GM21381 (cell line): Measurements from ENCODE around the gene NFIB.

ENCODE experiments used
- ATAC-seq: cut with Tn5 transposase; IDR thresholded peaks from one replicate; pipeline ENCODE4 v1.9.1; 2021; ENCODE audit warnings: mild to moderate bottlenecking, moderate library complexity; ENCODE audit not compliant: unreplicated experiment

NFIB gene

DNA sequence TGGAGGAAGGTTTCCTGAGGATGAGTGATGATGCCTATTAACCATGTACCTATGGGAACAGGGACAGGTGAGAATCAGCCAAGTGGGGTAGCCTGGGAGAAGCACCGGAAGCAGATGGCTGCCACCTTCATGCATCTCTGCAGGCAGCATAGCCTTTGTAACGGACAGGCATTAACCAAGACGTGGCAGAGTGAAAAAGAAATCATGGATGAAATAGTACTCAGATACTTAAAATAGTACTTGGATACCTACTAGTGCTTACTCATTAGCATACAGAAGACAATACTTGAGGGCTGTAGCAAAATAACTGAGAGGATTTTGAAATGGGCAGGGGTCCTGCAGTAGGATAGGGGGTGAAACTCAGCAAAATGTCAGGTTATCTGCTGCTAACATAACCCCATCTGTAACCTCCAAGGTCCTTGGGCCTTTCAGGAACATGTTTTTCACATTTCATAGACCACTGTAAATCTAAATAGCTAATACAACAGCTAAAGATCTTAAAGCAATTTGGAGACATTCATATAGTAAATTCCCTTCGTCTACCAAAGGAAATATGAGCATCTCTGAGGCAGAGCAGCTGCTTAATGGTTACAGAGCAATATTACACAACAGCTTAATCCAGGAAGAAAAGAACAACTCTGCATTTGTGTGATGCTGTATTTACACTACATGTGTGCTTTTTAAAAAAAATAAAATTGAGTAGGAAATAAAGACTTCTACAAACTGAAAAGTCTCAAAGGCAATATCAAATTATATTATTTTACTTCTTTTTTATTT, 154.3 kb downstream of the NFIB start:
- ATAC-seq = no peak

DNA sequence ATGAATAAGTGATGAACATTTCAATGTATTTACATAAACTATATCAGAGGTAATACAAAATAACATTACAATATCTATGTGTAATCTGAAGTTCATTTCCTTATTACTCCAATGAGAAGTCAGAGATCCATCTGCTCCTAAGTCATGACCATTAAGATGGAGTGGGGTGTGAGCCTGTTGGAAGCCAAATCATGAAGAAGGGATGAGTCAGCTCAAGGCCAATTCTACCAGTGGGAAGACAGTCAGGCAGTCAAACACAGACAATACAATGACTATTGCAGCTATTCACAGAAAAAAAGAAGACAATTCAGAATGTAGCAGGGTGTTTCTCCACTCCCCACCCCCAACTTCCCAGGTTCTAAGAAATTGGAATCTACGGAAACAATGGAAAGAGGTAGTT, 155.0 kb downstream of the NFIB start:
- no peak for ATAC-seq

DNA sequence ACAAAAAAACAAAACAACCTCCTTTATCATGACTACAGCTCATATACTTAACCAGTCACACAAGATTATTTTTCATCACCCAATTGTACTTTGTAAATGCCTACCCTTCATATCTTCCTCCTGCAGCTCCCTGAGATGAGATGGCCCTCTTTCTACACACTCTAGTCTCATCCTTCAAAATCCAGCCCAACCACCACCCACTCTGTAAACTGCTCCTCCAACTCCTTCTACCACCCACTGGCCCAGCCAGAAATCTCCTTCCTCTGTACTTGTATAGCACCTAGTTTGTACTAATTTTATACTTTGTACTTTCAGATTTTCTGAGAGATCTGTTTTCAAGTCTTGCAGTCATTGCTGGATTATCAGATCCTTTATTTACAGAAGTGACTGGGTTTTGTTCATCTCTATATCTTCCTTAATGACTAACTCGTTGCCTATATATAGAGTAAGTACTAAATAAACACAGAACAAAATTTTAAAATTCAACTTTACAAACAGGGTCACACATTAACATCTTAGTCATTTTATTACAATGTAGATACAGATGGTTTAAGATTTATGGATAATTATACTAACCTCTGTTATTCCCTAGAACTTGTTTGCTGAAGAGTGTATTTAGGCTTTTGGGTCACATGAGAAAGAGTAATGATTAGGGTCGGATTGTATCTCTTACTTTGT, 155.7 kb downstream of the NFIB start:
- ATAC-seq = no peak

DNA sequence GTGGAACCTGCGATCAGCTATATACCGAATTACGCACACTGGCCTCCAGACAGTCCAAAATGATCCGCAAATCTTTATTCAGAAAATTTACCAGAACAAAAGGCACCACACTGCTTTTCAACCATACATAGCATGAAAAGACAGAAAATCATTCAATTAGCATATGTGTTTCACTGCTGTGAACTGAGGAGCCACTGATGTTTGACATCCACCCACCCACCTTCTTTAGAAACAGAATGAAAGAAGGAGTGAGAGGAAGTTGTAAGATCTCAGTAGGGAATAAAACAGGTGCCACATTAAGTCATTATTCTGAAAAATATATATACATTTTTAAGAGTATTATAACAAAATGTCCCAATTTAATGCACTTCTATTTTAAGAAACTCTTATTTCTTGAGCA, 156.8 kb downstream of the NFIB start:
- ATAC-seq = no peak

DNA sequence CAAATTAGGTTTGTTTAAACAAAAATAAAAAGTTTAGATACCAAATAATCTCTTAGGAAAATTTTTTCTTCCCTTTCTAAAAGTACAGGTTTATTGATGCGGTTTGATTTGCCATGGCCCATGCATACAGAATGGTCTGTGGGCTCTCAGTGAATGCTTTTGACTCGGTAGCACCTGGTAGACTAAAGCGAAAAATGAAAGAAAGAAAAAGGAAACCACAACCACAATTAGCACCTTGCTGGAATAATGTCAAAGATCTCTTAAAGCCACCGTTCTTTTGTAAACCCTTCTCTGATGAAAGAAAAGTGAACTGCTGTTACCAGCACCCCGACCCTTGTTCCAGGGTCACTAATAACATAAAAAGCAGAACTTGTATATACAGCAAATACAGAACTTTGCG, 157.9 kb downstream of the NFIB start:
- ATAC-seq = peak; percentile 98

DNA sequence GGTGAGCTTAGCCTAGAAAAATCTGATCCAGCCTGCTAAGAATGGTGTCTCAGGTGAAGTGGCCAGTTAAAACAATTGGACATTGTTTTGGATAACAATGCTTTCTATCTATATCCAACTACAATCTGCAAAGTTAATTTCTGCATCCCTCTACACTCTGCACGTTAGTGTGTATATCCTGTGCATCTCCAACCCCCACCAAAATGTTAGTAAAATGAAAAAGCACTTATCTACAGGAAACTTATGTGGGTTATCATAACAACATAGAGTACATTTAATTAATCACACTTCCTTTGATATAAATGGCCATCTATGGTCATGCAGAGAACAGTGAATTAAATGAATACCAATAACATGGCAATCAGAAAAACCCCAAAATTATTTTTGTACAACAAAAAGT, 158.7 kb downstream of the NFIB start:
- no peak for ATAC-seq

DNA sequence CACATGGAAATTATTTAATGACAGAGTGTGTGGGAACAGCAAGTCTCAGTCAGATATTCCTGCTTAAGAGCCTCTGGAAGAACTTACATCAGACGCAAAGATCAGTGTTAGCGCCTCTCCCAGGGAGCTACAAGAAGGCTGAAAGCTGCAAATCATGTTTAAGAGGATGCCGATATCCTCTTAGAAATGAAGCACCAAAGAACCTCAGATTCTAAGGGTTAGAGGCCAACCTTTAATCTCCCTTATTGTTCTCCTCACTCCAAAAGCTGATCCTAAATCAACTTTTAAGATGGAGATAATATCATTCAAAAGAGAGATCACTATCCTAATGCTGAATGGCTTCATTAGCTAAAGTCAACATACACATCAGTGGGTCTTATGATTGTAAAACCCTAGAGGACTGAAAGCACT, 160.6 kb downstream of the NFIB start:
- no peak for ATAC-seq

DNA sequence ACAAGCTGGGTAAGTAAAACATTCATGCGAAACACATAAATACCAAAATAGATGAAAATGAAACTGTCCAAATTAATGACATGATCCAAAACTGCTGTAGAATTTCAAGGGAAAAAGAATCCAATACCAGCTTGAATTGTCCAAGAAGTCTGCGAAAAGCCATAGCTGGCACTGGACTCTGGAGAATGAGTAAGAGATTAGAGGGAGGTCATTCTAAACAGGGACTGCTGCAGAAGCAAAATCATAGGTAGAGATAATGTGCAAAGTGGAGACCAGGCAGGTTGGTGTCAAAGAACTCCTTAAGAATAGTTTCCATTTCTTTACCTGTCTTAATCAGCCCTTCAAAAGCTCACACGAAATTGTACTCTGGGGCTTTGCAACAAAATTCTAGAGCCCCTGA, 162.5 kb downstream of the NFIB start:
- ATAC-seq = no peak

DNA sequence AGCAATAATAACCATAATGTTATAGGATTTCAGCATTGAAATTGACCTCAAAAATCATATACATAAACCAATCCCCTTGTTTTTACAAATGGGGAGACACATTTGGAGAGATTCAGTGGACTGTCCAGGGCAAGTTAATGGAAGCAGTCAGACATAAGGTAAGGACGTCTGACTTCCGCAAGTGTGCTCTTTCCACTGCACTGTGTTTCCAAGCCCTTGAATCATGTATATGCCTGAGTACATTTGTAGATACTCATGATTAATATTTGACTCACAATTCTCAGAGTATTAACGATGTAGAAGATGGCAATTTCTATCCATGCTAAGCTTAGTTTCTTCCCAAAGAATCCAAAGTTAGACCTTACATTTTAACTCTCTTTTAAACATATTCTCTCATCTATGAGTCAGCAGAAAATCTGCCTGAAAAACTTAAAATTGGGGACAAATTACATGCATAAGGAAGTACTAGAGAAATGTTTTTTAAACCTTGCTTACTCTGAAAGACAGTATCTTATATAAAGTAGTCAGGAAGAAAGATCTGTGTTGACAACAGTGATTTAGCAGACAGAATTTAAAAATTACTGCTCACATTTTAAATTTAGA, 165.3 kb downstream of the NFIB start:
- no peak for ATAC-seq

DNA sequence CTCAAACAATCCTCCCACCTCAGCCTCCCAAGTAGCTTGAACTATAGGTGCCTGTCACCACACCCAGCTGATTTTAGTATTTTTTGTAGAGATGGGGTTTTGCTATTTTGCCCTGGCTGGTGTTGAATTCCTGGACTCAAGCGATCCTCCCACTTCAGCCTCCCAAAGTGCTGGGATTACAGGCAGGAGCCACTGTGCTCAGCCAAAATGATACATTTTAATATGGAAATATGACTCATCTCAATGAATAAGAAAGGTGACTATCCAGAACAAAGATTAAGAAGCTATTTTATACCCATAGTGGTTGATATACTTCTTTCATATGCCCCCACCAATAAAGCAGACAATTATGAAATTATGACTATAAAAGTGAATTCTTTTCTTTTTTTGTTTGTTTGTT, 166.2 kb downstream of the NFIB start:
- ATAC-seq = no peak

DNA sequence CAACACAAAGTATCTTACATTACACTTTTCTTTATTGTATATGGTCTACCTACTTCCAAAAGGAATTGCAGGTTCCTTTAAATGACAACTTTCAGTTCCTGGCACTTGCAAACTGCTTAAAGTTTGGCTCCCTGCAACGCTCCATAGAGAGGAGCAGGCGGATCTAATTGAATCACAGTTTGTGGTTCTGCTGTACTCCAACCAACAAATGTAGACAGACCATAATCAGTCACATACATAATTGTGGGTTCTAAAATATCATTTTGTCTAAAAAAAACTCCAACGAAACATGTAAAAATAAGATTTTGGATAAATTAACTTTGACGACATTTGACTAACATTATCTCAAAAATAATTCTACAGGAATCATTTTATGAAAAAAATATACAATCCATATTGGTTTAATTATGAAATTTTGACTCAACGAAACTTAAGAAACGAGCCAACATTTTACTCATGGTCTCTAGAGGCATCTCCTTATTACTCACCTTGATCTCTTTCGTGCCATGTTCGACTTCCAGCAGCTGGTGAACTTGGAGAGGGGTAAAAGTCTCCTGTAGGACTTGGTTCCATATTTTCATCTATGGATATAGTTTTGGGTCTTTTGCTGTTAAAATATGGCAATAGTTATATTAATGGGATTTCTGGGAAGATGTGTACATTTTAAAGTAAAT, 167.6 kb downstream of the NFIB start:
- ATAC-seq = no peak

DNA sequence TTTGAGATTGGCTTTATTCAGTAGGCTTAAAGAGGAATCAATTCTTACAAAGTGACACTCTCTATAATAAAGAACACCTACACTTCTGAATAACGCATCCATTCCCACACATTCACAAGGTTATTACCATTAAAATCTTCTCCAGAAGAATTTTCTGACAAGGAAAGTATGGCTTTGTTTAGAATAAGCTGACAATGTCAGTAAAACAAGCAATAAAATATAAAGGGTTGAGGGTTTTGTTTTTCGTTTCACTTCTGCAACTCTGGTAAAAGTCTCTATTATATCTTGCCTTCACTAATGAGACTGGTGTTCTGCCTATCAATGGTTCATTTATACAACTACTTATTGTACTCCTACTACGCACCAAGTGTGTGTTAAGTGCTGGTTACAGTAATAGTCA, 169.7 kb downstream of the NFIB start:
- no peak for ATAC-seq

DNA sequence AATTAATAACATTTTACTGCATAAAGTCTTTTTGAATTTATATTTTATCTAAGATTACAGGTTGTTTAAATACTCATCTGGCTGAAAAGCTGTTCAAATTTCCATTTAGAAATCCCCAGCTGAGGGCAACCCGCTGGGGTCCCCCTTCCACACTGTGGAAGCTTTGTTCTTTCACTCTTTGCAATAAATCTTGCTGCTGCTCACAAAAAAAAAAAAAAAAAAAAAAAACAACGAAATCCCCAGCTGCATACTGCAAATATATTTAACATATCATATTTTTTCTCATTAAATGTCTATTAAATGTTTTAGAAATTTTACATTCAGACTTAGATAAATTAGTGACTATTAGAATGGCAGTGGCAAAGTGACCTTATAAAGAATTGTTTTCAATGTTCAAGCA, 172.2 kb downstream of the NFIB start:
- ATAC-seq = no peak

DNA sequence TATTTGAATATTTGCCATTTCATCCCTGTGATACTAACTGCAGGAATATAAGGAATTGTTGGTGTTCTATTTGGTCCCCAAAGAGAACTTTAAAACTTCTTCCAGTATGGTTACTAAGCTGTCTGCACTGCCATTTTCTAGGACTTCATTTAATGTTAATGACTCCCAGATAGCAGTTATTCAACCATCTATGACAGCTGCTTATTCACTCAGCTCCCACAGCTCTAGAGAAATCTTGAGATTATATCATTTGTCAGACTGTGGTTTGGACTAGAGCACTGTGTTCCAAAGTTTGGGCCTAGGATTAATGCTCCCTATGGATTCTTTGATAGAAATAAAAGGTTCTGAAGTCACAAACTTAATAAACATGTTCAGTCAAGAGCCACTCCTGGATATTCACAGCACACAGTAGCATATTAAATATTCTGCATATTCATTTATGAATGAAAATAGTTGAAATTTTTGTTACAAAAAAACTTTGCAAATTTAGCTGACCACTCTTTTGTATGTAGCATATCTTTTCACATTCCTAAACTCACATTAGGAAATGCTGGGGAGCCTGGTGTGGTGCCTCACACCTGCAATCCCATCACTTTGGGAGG, 173.7 kb downstream of the NFIB start:
- ATAC-seq = no peak

DNA sequence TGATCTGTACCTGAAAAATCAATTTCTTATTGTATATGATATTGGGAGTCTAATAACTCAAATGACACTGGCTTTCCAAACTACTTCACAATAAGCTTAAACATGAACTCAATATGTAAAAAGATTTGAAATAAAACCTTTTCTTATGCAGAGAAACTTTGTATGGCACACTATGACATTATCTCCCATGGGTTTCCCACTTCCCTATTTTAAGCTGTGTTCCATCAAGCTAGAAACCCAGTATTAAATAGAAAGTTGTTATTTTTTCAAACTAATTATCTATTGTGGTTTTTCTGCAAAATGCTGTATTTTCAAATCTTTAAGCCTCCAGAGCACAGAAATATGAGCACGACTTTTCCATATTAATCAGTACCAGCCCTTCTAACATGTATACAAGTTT, 174.7 kb downstream of the NFIB start:
- no peak for ATAC-seq

DNA sequence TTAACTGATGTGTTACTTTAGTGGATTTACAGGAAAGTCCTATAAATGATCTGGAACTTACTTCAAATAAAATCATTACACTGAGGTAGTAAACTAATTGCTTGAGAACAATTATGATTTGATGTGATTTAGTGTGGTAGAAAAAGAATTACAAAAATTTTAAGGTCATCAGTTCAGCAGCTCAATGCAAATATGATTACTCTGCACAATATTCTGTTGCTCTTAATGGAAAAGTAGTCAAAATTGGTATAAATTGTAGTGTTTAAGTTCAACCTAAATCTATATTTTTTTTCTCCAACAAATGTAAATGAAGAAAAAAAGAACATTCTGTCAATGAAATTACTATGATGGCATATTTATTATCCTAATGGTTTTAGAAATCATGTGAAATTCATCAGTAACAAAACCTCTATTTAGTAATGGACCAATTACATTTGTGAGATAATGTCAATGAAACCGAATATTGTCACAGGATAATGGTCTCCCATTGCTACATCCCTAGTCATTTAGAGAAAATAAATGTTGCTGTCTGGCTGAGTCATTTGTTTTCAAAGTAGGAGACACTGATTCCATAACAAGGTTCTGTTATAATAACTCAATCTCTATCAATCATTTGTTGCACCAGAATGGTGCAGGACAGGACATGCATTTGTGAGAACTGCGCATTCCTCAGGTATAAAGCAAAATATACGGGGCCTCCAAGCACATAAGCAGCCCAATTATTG, 177.1 kb downstream of the NFIB start:
- no peak for ATAC-seq

DNA sequence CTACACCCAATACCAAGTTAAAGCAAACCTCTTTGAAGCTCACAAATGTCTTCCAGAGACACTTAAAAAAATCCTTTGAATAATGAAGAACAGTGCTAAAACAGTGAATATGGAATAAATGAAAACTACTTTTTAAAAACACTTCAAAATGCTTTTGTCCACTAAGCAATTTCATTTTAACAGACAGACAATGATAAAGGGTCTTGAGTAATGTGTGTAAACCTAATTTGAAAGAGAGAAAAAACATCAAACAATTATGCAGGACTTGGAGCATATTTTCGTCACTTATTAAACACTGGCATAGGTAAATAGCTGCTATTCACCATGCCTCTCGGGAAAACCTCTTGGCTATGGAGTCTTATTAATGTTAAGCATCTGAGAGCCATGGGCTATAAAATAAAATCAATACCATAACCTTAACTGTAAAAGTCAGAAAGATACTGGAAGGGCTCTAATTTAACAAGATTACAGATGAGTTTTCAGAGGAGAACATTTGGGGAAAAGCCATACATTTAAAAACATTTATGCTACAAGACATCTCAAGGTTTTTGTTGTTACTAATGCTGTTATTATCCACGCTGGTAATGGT, 177.8 kb downstream of the NFIB start:
- ATAC-seq = no peak

DNA sequence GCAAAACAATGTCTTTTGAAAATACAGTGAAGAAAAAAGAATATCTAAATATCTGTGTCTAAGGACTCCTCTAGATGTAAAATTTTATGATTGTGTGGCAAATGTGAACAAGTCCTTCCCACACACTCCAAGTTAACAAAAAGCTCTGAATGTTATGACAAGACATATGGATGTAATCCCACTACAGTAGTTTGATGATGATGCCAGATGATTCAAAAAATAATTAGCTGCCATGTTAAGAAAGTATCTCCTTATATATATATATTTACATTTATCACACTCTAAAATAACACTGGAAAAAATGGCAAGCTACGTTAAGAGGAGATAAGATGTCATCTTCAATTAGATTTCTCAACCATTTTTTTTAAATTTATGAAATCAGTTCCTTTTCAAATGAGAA, 178.5 kb downstream of the NFIB start:
- ATAC-seq = no peak

DNA sequence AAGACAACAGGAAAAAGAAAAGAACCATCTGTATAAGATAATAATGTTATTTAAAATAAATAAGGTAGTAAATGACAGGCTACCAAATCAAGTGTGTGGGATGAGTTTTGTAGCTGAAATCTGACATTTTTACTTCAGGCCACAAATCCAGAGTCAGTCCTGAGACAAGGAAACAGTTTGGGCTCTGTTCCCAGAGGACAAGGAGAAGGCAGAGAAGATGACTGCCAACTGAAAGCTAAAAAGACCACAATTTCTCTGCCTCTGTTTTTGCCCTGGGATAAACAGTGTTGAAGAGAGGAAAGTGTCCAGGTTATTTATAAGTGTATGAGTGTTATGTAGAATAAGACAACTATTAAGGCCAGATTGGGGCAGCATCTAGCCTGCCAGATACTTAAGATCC, 180.5 kb downstream of the NFIB start:
- no peak for ATAC-seq

DNA sequence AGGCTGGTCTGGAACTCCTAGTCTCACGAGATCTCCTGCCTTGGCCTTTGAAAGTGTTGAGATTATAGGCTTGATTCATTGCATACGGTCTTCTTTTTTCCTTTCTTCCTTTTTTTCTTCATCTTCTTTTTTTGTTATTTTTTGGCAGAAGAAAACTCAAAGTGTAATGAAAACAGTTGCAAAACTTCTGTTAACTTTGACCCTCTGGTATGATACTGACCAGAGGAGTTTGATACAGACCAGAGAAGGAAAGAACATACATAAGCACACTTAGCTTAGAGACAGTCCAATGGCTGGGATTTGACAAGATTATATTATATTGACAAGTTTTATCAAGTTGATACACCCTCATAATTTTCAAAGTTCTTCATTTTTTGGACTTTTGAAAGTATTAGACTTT, 181.2 kb downstream of the NFIB start:
- no peak for ATAC-seq
